ENCODE results near the gene FLACC1.
"Not testable (repeated sequence)": the region's sequence is repeated elsewhere in the genome, so short reads cannot be mapped to it uniquely, and the experiment has no call there.

FLACC1 gene

DNA sequence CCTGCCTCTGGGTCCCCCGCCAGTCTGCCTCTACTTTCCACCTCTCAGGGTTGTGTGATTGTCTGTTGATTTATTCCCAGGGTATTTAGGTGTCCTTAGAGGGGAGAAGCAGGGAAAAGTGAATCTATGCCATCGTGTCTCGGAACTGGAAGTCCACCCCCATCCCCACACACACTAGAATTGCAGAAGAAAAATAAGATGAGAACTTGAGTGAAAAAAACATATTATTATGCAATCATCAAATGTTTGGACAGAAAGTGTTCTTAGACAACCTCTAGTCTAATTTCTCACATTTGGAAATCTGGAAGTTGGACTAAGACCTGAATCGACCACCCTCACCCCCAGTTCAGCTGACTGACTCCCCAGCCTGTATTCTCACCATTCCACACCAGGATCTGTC lies 110.9 kb downstream of the FLACC1 start:
- H3K27me3 ChIP-seq (replicated peaks; ENCODE audit: insufficient read depth, low read length), result no peaks in the 10 kb centered on the region
- no peak overlapping the region for H3K4me2 ChIP-seq (ENCODE audit: low read depth, low read length)
- H3K9me2 ChIP-seq (replicated peaks; ENCODE audit: insufficient read depth, low read length), result no peaks in the 10 kb centered on the region
- TF ChIP-seq, protein P1, sequence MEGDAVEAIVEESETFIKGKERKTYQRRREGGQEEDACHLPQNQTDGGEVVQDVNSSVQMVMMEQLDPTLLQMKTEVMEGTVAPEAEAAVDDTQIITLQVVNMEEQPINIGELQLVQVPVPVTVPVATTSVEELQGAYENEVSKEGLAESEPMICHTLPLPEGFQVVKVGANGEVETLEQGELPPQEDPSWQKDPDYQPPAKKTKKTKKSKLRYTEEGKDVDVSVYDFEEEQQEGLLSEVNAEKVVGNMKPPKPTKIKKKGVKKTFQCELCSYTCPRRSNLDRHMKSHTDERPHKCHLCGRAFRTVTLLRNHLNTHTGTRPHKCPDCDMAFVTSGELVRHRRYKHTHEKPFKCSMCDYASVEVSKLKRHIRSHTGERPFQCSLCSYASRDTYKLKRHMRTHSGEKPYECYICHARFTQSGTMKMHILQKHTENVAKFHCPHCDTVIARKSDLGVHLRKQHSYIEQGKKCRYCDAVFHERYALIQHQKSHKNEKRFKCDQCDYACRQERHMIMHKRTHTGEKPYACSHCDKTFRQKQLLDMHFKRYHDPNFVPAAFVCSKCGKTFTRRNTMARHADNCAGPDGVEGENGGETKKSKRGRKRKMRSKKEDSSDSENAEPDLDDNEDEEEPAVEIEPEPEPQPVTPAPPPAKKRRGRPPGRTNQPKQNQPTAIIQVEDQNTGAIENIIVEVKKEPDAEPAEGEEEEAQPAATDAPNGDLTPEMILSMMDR (IDR thresholded peaks at IDR 0.05; ENCODE audit: low read length), result no peak
- TF ChIP-seq EZH2 (optimal IDR thresholded peaks at IDR 0.05; ENCODE audit: low read depth, low read length), result no peak
- no peak for TF ChIP-seq EZH2phosphoT487 (IDR thresholded peaks at IDR 0.05; ENCODE audit: low read length)
- peaks cover 85% of the 10 kb centered on the region for H3K79me2 ChIP-seq (ENCODE audit: low read length)
- H3K27ac ChIP-seq (ENCODE audit: low read length), result no peak overlapping the region
- no peak overlapping the region for H2AFZ ChIP-seq (ENCODE audit: low read length)
- DNase-seq, result no peak
- peaks cover 26% of the 10 kb centered on the region for H3F3A ChIP-seq (ENCODE audit: insufficient read depth, low read length)
- H3K36me3 ChIP-seq (replicated peaks; ENCODE audit: insufficient read depth, low read length), result peaks cover 5% of the 10 kb centered on the region; the same call in 1 of the 2 replicates
- H3K9me3 ChIP-seq (replicated peaks; ENCODE audit: insufficient read depth, low read length), result no peaks in the 10 kb centered on the region
- H3K9ac ChIP-seq (ENCODE audit: low read length), result no peak overlapping the region
- peaks cover 27% of the 10 kb centered on the region for H3K4me1 ChIP-seq (ENCODE audit: low read length)
- H3K4me3 ChIP-seq (ENCODE audit: low read length), result no peak overlapping the region
- H4K20me1 ChIP-seq (ENCODE audit: insufficient read depth, low read length), result no peaks in the 10 kb centered on the region

DNA sequence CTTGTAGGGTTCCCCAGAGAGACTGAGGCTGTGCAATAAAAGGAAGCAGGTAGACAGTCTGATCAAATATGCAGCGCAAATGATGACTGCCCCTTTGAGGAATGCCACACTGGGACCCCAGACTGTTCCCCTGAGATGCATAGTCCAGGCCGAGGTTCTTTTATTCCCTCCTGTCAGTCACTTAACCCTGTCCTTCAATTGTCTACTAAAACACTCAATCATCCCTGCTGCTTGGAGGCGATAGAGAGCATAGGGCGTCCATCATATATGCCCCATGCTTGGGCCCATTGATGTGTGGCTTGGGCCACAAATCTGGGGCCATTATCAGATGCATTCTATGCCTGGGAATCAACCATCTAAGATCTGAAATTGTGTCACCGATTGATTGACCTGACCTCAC lies 112.3 kb downstream of the FLACC1 start:
- Histone ChIP-seq H4K20me1 (ENCODE audit: insufficient read depth, low read length) (no peaks in the 10 kb centered on the region), H3K27ac (ENCODE audit: low read length) (no peak overlapping the region), H3K9me2 (replicated peaks; ENCODE audit: insufficient read depth, low read length) (no peaks in the 10 kb centered on the region), H3K79me2 (ENCODE audit: low read length) (peaks cover 82% of the 10 kb centered on the region), H3K9me3 (replicated peaks; ENCODE audit: insufficient read depth, low read length) (no peaks in the 10 kb centered on the region), H3F3A (ENCODE audit: insufficient read depth, low read length) (peaks cover 20% of the 10 kb centered on the region), H3K27me3 (replicated peaks; ENCODE audit: insufficient read depth, low read length) (no peaks in the 10 kb centered on the region), H3K4me3 (ENCODE audit: low read length) (no peak overlapping the region), H2AFZ (ENCODE audit: low read length) (no peak overlapping the region), H3K9ac (ENCODE audit: low read length) (no peak overlapping the region), H3K4me2 (ENCODE audit: low read depth, low read length) (no peak overlapping the region), H3K4me1 (ENCODE audit: low read length) (peaks cover 19% of the 10 kb centered on the region), H3K36me3 (replicated peaks; ENCODE audit: insufficient read depth, low read length) (peaks cover 14% of the 10 kb centered on the region)
- TF ChIP-seq, protein P1 (IDR thresholded peaks at IDR 0.05; ENCODE audit: low read length), result no peak
- TF ChIP-seq EZH2phosphoT487 (IDR thresholded peaks at IDR 0.05; ENCODE audit: low read length), result no peak
- TF ChIP-seq EZH2 (optimal IDR thresholded peaks at IDR 0.05; ENCODE audit: low read depth, low read length), result no peak
- DNase-seq, result no peak

DNA sequence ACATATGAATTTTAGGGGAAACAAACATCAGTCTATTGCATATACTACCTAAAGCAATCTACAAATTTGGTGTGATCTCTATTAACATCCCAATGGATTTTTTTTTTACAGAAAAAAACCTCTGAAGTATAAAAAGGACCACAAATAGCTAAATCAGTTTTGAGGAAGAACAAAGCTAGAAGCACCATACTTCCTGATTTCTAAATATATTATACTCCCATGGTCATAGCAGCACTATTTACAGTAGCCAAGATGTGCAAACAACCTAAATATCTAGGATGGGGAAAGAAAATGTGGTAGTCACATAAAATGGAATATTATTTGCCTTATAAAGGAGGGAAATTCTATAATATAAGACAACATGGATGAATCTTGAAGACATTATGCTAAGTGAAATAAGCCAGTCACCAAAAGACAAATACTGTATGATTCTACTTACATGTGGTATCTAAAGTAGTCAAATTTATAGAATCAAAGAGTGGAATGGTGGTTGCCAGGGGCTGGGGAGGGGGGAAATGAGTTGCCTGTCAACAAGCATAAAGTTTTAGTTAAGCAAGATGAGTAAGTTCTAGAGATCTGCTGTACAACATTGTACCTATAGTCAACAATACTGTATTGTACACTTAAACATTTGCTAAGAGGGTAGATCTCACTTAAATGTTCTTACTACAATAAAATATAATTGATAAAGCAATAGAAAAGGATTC lies 114.4 kb downstream of the FLACC1 start:
- H3K36me3 ChIP-seq (replicated peaks; ENCODE audit: insufficient read depth, low read length), result peaks cover 21% of the 10 kb centered on the region
- DNase-seq, result no peak

DNA sequence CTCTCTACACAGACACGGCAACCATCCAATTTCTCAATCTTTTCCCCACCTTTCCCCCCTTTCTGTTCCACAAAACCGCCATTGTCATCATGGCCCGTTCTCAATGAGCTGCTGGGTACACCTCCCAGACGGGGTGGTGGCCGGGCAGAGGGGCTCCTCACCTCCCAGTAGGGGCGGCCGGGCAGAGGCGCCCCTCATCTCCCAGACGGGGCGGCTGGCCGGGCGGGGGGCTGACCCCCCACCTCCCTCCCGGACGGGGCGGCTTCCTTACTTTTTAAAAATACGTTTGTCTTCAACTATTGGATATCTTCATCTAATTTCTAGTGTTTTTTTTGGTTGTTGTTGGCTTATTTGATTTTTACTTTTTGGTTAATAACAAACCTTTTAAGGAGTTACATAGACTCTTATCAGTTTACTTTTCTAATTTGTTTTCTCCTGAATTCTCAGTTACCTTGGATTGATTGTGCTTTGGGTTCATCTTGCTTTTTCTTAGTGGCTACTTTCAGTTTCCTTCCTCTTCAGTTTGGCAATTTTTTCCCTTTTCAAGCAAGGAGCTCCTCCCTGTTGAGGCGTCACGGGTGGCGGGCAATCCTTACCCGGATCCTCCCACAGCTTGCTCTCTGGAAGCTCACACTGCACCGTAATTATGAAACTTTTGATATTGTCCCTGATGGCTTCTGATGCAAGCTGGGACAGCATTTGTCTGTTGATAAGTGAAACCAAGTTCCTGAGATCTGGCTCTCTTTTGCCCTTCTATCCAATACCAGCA lies 117.8 kb downstream of the FLACC1 start:
- H3K36me3 ChIP-seq (replicated peaks; ENCODE audit: insufficient read depth, low read length), result peaks cover 25% of the 10 kb centered on the region
- not testable (repeated sequence) for H3K9ac ChIP-seq (ENCODE audit: low read length)

More for the DNA sequence above, 114.4 kb downstream of the FLACC1 start:
- no peaks in the 10 kb centered on the region for H4K20me1 ChIP-seq (ENCODE audit: insufficient read depth, low read length)
- H3F3A ChIP-seq (ENCODE audit: insufficient read depth, low read length), result peaks cover 6% of the 10 kb centered on the region; the same call in 1 of the 2 replicates
- H3K9me2 ChIP-seq (replicated peaks; ENCODE audit: insufficient read depth, low read length), result no peaks in the 10 kb centered on the region
- peaks cover 76% of the 10 kb centered on the region for H3K79me2 ChIP-seq (ENCODE audit: low read length)
- TF ChIP-seq EZH2 (optimal IDR thresholded peaks at IDR 0.05; ENCODE audit: low read depth, low read length) (no peak), EZH2phosphoT487 (IDR thresholded peaks at IDR 0.05; ENCODE audit: low read length) (no peak)
- TF ChIP-seq, protein P1 (IDR thresholded peaks at IDR 0.05; ENCODE audit: low read length), result no peak
- peaks cover 17% of the 10 kb centered on the region for H3K4me1 ChIP-seq (ENCODE audit: low read length)
- no peak overlapping the region for H3K9ac ChIP-seq (ENCODE audit: low read length)
- no peak overlapping the region for H3K4me3 ChIP-seq (ENCODE audit: low read length)
- no peaks in the 10 kb centered on the region for H3K27me3 ChIP-seq (replicated peaks; ENCODE audit: insufficient read depth, low read length)
- no peak overlapping the region for H2AFZ ChIP-seq (ENCODE audit: low read length)
- no peak overlapping the region for H3K27ac ChIP-seq (ENCODE audit: low read length)
- H3K9me3 ChIP-seq (replicated peaks; ENCODE audit: insufficient read depth, low read length), result no peaks in the 10 kb centered on the region
- no peak overlapping the region for H3K4me2 ChIP-seq (ENCODE audit: low read depth, low read length)

More for the DNA sequence above, 117.8 kb downstream of the FLACC1 start:
- H3F3A ChIP-seq (ENCODE audit: insufficient read depth, low read length); H3K27ac ChIP-seq (ENCODE audit: low read length); H3K9me2 ChIP-seq (replicated peaks; ENCODE audit: insufficient read depth, low read length); H3K4me2 ChIP-seq (ENCODE audit: low read depth, low read length); H2AFZ ChIP-seq (ENCODE audit: low read length); H3K27me3 ChIP-seq (replicated peaks; ENCODE audit: insufficient read depth, low read length); H3K9me3 ChIP-seq (replicated peaks; ENCODE audit: insufficient read depth, low read length); H4K20me1 ChIP-seq (ENCODE audit: insufficient read depth, low read length); DNase-seq; H3K4me3 ChIP-seq (ENCODE audit: low read length): not testable (repeated sequence)
- Histone ChIP-seq H3K4me1 (ENCODE audit: low read length) (peaks cover 23% of the 10 kb centered on the region), H3K79me2 (ENCODE audit: low read length) (peaks cover 84% of the 10 kb centered on the region)

Measured in MM.1S (cell line).